IPS-20b (cell line): ENCODE results near the gene NEXN.

Experiments used
- H3K27ac ChIP-seq: one replicate; pipeline ENCODE4 v1.5.1; 2013; ENCODE audit warnings: low read length
- H3K27me3 ChIP-seq: 2 replicates; pipeline ENCODE4 v1.6.1; 2013; ENCODE audit warnings: mild to moderate bottlenecking, low read length, inconsistent platforms; ENCODE audit not compliant: insufficient read depth
- H3K36me3 ChIP-seq: 2 replicates; pipeline ENCODE4 v1.6.1; 2013; ENCODE audit warnings: low read depth, mild to moderate bottlenecking, inconsistent platforms, low read length, moderate library complexity; ENCODE audit not compliant: insufficient read depth
- H3K4me1 ChIP-seq: 2 replicates; pipeline ENCODE4 v1.6.1; 2013; ENCODE audit warnings: mild to moderate bottlenecking, control low read depth, inconsistent platforms, low read length, moderate library complexity; ENCODE audit not compliant: insufficient read depth
- H3K4me3 ChIP-seq: 2 replicates; pipeline ENCODE4 v1.5.1; 2013; ENCODE audit warnings: mild to moderate bottlenecking, low read length, inconsistent platforms
- H3K9ac ChIP-seq: 2 replicates; pipeline ENCODE4 v1.6.1; 2013; ENCODE audit warnings: low read depth, mild to moderate bottlenecking, inconsistent platforms, low read length, moderate library complexity
- H3K9me3 ChIP-seq: 2 replicates; pipeline ENCODE4 v1.6.1; 2013; ENCODE audit warnings: mild to moderate bottlenecking, low read depth, low read length, inconsistent platforms; ENCODE audit not compliant: insufficient read depth

The NEXN gene

GRCh38 chr1:77986810-77987209, 98.4 kb downstream of the NEXN start:
- Histone ChIP-seq H3K9me3 (no peaks in the 10 kb centered on the region), H3K4me1 (peaks cover 4% of the 10 kb centered on the region; the same call in 1 of the 2 replicates), H3K9ac (no peak overlapping the region), H3K27me3 (no peaks in the 10 kb centered on the region), H3K4me3 (no peak overlapping the region), H3K27ac (no peak overlapping the region), H3K36me3 (peaks cover 12% of the 10 kb centered on the region)

GRCh38 chr1:77987919-77988318, 99.5 kb downstream of the NEXN start:
- Histone ChIP-seq H3K9ac (no peak overlapping the region), H3K36me3 (peaks cover 8% of the 10 kb centered on the region), H3K4me1 (peaks cover 4% of the 10 kb centered on the region; the same call in 1 of the 2 replicates), H3K9me3 (no peaks in the 10 kb centered on the region), H3K4me3 (no peak overlapping the region), H3K27me3 (no peaks in the 10 kb centered on the region), H3K27ac (no peak overlapping the region)

DNA sequence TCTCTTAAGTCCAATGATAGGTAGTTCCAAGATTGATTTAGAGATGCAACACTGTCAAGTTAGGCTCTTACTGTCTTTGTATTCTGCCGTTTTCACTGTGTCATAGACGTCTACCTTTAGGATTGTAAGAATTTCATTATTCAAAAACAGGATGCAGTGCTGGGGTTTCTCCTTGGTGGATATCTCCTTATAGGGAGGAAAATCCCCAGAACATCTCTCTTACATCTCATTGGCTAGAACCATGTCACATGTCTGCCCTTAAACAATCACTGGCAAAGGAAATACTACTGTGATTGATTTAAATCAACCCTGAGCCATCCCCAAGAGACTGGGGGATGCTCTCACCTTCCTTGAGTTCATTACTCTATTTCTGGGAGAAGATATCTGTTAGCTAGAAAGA, 101.3 kb downstream of the NEXN start:
- H3K36me3 ChIP-seq = peaks cover 15% of the 10 kb centered on the region
- H3K27ac ChIP-seq = no peak overlapping the region
- peaks cover 4% of the 10 kb centered on the region; the same call in 1 of the 2 replicates for H3K4me1 ChIP-seq
- no peak overlapping the region for H3K4me3 ChIP-seq
- H3K9ac ChIP-seq = no peak overlapping the region
- H3K27me3 ChIP-seq = no peaks in the 10 kb centered on the region
- H3K9me3 ChIP-seq = no peaks in the 10 kb centered on the region

- Histone ChIP-seq H3K9me3 (no peaks in the 10 kb centered on the region), H3K27me3 (no peaks in the 10 kb centered on the region), H3K4me3 (no peak overlapping the region), H3K9ac (no peak overlapping the region), H3K4me1 (peaks cover 4% of the 10 kb centered on the region; the same call in 1 of the 2 replicates), H3K27ac (no peak overlapping the region), H3K36me3 (peaks cover 21% of the 10 kb centered on the region)
Observed at GRCh38 chr1:77990629-77991204, 102.3 kb downstream of the NEXN start.

GRCh38 chr1:77991638-77992037, 103.2 kb downstream of the NEXN start:
- Histone ChIP-seq H3K27me3 (no peaks in the 10 kb centered on the region), H3K36me3 (peaks cover 21% of the 10 kb centered on the region), H3K27ac (no peak overlapping the region), H3K9ac (no peak overlapping the region), H3K4me3 (no peak overlapping the region), H3K4me1 (peaks cover 4% of the 10 kb centered on the region; the same call in 1 of the 2 replicates), H3K9me3 (no peaks in the 10 kb centered on the region)
